Caco-2 (cell line): Measurements from ENCODE around the gene CWH43. TPM values are rescaled to one million over a fixed set of nuclear protein-coding genes. Genes with fewer than 3 reads are reported as not detected.

Source experiments
- BruUV-seq: library from RNA; stranded (reverse); fragments of 400-500 nt; replicated peaks from 2 replicates; lab custom pipeline; 2021; lab: Mats Ljungman, UMichigan
- CTCF ChIA-PET: fragments of 300-600 bp; sonication (Branson Sonifier 250); formaldehyde crosslinking; loops from one replicate; lab custom pipeline; 2022; ENCODE audit warnings: antibody characterized with exemption; lab: Charles Lee
- POLR2A ChIA-PET: fragments of 300-600 bp; sonication (Branson Sonifier 250); formaldehyde crosslinking; loops from one replicate; lab custom pipeline; 2022; ENCODE audit warnings: antibody characterized with exemption; lab: Charles Lee
- DNase-seq, 2 experiments: peaks; one replicate each; pipeline versions ENCODE4 v3.0.0 to v3.0.0-alpha.2; 2020 to 2022
- H3K27me3 ChIP-seq: replicated peaks from 2 replicates; pipeline ENCODE4 v1.6.0; 2011; ENCODE audit warnings: low read length; ENCODE audit not compliant: control insufficient read depth, insufficient read depth
- H3K36me3 ChIP-seq: 2 replicates; pipeline ENCODE4 v1.5.1; 2011; ENCODE audit warnings: low read length; ENCODE audit not compliant: control insufficient read depth, insufficient read depth
- H3K4me1 ChIP-seq: fragments of 250-450 bp; sonication (Bioruptor Pico); 2 replicates; pipeline ENCODE4 v1.5.1; 2020; ENCODE audit warnings: mild to moderate bottlenecking
- H3K4me3 ChIP-seq: 2 replicates; pipeline ENCODE4 v1.5.1; 2011; ENCODE audit warnings: low read depth, mild to moderate bottlenecking, control low read depth, low read length
- H3K9me3 ChIP-seq: fragments of 250-450 bp; sonication (Bioruptor Pico); 2 replicates; pipeline ENCODE4 v1.5.1; 2020; ENCODE audit warnings: mild to moderate bottlenecking, moderate library complexity
- H3K27ac Mint-ChIP-seq: one replicate; pipeline ENCODE4 v1.8.0; 2022; ENCODE audit warnings: mixed read lengths; ENCODE audit not compliant: unreplicated experiment
- H3K27me3 Mint-ChIP-seq: one replicate; pipeline ENCODE4 v1.8.0; 2022; ENCODE audit warnings: mixed read lengths; ENCODE audit not compliant: insufficient read depth, unreplicated experiment
- H3K36me3 Mint-ChIP-seq: one replicate; pipeline ENCODE4 v1.8.0; 2022; ENCODE audit warnings: mild to moderate bottlenecking, mixed read lengths; ENCODE audit not compliant: insufficient read depth, unreplicated experiment
- H3K4me1 Mint-ChIP-seq: one replicate; pipeline ENCODE4 v1.8.0; 2022; ENCODE audit warnings: low read depth, mixed read lengths; ENCODE audit not compliant: unreplicated experiment
- H3K4me3 Mint-ChIP-seq: one replicate; pipeline ENCODE4 v1.8.0; 2022; ENCODE audit warnings: mild to moderate bottlenecking, moderate library complexity, mixed read lengths; ENCODE audit not compliant: unreplicated experiment
- H3K9me3 Mint-ChIP-seq: one replicate; pipeline ENCODE4 v1.8.0; 2022; ENCODE audit warnings: mixed read lengths; ENCODE audit not compliant: unreplicated experiment
- intact Hi-C: fragments of 100-400 bp; cut with micrococcal nuclease; formaldehyde crosslinking; loops from one replicate; pipeline ENCODE4 v1.10.0; 2022; ENCODE audit not compliant: unreplicated experiment
- total RNA-seq: library from RNA; stranded (reverse); gene quantifications from 2 replicates; pipeline ENCODE4 v1.2.3, GENCODE V29; 2022
- TF ChIP-seq, protein P1 (sequence below), 2 experiments: fragments of 200-600 bp in 1 of 2; IDR thresholded peaks; 1 replicate in 1 of 2; 2 replicates in 1 of 2; pipeline versions ENCODE4 v1.5.1 to v1.8.0; 2011 to 2022; ENCODE audit warnings: antibody characterized with exemption in 1 of 2, control low read depth in 1 of 2, inconsistent platforms in 1 of 2, low read depth in 1 of 2, low read length in 1 of 2, mild to moderate bottlenecking in 1 of 2, moderate library complexity in 1 of 2; ENCODE audit not compliant: insufficient read depth in 1 of 2, severe bottlenecking in 1 of 2, unreplicated experiment in 1 of 2

The CWH43 gene
- total RNA-seq, 1 experiment from 2014 or later, result not detected

DNA sequence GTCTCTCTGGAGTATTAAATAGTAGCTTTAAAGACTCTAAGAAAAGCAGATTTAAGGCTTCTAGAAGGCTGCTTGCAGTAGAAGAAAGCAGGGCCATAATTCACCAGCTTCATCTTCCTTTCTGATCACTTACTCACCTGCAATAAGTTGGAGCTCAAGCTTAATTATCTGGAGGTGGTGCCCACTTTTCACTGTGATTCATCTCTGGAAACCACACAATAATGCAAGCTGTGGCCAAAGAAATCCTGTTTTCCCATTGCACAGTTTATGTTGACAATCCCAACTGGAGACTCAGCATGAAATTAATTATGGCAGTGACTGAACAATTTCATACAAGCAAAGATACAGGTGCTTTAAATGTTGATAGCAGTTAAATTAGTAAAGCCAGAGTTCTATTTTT, 14.7 kb downstream of the CWH43 start:
- Mint-ChIP-seq H3K36me3 (no peaks in the 10 kb centered on the region), H3K9me3 (no peaks in the 10 kb centered on the region), H3K27me3 (peaks cover 6% of the 10 kb centered on the region), H3K4me1 (no peaks in the 10 kb centered on the region), H3K27ac (no peak overlapping the region), H3K4me3 (no peak overlapping the region)
- ChIA-PET CTCF (interaction anchor here (1.0 kb wide), 1 partner anchor 11 kb away, joined by 3 read pairs; no protein-coding TSS in a partner anchor), POLR2A (no interaction called here)
- Histone ChIP-seq H3K9me3 (no peaks in the 10 kb centered on the region), H3K27me3 (no peaks in the 10 kb centered on the region), H3K4me1 (no peaks in the 10 kb centered on the region), H3K4me3 (no peak overlapping the region), H3K36me3 (no peaks in the 10 kb centered on the region)
- intact Hi-C loops, result no loop called here
- TF ChIP-seq, protein P1, sequence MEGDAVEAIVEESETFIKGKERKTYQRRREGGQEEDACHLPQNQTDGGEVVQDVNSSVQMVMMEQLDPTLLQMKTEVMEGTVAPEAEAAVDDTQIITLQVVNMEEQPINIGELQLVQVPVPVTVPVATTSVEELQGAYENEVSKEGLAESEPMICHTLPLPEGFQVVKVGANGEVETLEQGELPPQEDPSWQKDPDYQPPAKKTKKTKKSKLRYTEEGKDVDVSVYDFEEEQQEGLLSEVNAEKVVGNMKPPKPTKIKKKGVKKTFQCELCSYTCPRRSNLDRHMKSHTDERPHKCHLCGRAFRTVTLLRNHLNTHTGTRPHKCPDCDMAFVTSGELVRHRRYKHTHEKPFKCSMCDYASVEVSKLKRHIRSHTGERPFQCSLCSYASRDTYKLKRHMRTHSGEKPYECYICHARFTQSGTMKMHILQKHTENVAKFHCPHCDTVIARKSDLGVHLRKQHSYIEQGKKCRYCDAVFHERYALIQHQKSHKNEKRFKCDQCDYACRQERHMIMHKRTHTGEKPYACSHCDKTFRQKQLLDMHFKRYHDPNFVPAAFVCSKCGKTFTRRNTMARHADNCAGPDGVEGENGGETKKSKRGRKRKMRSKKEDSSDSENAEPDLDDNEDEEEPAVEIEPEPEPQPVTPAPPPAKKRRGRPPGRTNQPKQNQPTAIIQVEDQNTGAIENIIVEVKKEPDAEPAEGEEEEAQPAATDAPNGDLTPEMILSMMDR (IDR thresholded peaks at IDR 0.05; ENCODE audit: insufficient read depth in 1 of 2, low read depth in 1 of 2, low read length in 1 of 2, severe bottlenecking in 1 of 2, unreplicated experiment in 1 of 2), result no peak
- BruUV-seq, result no TSS peak
- no peak for DNase-seq

DNA sequence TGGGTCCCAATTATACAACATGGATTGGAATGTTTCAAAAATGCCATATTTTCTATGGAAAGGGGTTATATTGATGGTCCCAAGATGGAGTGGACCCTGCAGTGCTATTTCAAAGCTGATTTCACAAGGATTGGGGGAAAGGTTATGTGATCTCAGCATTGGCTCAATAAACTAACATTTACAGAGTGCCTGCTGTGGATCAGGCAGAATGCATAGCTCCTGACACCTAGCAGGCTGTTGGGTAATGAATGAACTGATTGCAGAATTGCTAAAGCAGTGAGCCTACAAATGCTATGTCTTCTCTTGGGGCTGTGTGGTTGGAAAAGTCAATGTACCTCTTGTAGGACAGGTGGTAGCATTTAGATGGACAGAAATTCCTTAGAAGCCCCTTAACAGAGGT, 16.9 kb downstream of the CWH43 start:
- no peak for DNase-seq
- no peaks in the 10 kb centered on the region for H3K4me1 Mint-ChIP-seq
- intact Hi-C loops, result no loop called here
- H3K36me3 ChIP-seq, result no peaks in the 10 kb centered on the region
- no peaks in the 10 kb centered on the region for H3K36me3 Mint-ChIP-seq
- POLR2A ChIA-PET, result no interaction called here
- no peak overlapping the region for H3K4me3 Mint-ChIP-seq
- no TSS peak for BruUV-seq
- no peak overlapping the region for H3K27ac Mint-ChIP-seq
- H3K9me3 Mint-ChIP-seq, result no peaks in the 10 kb centered on the region
- no peak overlapping the region for H3K4me3 ChIP-seq
- no peaks in the 10 kb centered on the region for H3K27me3 ChIP-seq
- no peaks in the 10 kb centered on the region for H3K9me3 ChIP-seq
- CTCF ChIA-PET, result no interaction called here
- TF ChIP-seq, protein P1 (IDR thresholded peaks at IDR 0.05; ENCODE audit: insufficient read depth in 1 of 2, low read depth in 1 of 2, low read length in 1 of 2, severe bottlenecking in 1 of 2, unreplicated experiment in 1 of 2), result no peak
- H3K27me3 Mint-ChIP-seq, result peaks cover 3% of the 10 kb centered on the region
- H3K4me1 ChIP-seq, result no peaks in the 10 kb centered on the region

DNA sequence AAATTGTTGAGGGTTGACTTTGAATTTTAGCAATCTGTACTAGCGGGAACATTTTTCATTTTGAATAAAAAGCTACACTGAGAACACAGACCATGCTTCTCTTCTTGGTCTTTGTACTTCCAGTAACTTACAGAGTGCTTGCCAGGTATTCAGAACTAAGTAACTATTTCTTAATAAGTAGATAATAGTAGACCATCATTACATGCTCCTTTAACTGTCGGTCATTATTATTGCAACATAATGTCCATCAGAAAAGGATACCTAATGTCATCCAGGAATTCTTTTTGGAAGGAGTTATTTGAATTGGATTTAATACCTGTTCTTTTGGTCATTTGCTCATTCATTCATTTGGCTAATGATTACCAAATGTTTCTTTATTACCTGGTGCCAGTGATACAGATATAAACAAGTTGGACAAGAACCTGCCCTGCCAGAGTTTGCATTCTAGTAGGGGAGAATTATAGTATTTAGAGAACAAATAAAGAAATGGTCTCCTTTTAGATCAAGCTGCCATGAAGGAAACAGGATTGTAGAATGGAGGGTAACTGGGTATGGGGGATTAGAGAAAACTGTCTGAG, 32.7 kb downstream of the CWH43 start:
- Mint-ChIP-seq H3K27ac (no peak overlapping the region), H3K27me3 (peaks cover 13% of the 10 kb centered on the region), H3K4me3 (no peak overlapping the region), H3K4me1 (no peaks in the 10 kb centered on the region), H3K9me3 (peaks cover 8% of the 10 kb centered on the region), H3K36me3 (no peaks in the 10 kb centered on the region)
- TF ChIP-seq, protein P1 (IDR thresholded peaks at IDR 0.05; ENCODE audit: insufficient read depth in 1 of 2, low read depth in 1 of 2, low read length in 1 of 2, severe bottlenecking in 1 of 2, unreplicated experiment in 1 of 2), result no peak
- Histone ChIP-seq H3K4me1 (no peaks in the 10 kb centered on the region), H3K27me3 (no peaks in the 10 kb centered on the region), H3K9me3 (peaks cover 3% of the 10 kb centered on the region), H3K4me3 (no peak overlapping the region), H3K36me3 (no peaks in the 10 kb centered on the region)
- CTCF ChIA-PET, result no interaction called here
- no TSS peak for BruUV-seq
- DNase-seq, result no peak
- intact Hi-C loops, result no loop called here
- POLR2A ChIA-PET, result no interaction called here
